Activated T-cell treated with anti-CD3 and anti-CD28 coated beads for 4 hours (primary cell): ENCODE results near the gene IFNW1.

ENCODE experiments used
- DNase-seq: peaks from one replicate; pipeline ENCODE4 v3.0.0-alpha.2; 2020

The IFNW1 gene

GRCh38 chr9:21104787-21105186, 36.8 kb downstream of the IFNW1 start:
- DNase-seq, result no peak

- DNase-seq, result no peak
These were observed 39.3 kb downstream of the IFNW1 start for GRCh38 chr9:21102305-21102704.

DNA sequence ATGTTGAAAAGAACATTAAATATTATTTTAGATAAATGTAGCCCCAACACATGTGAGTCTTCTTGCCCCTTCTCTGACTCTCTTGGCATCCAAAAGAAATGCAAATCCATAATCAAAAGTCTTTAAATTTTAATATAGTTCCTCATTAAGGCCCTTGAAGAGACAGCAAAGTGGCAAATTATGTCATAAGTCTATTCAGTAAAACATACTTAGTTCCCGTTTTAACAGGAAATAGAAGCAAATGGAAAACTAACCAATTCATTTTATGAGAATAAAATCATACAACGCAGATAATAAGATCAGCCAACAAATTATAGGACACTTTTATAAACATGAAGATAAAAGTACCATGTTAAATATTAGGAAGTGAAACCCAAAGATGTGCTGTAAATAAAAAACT, 43.8 kb downstream of the IFNW1 start:
- no peak for DNase-seq

- DNase-seq, result no peak
These were observed 44.8 kb downstream of the IFNW1 start for GRCh38 chr9:21096901-21097255.

DNA sequence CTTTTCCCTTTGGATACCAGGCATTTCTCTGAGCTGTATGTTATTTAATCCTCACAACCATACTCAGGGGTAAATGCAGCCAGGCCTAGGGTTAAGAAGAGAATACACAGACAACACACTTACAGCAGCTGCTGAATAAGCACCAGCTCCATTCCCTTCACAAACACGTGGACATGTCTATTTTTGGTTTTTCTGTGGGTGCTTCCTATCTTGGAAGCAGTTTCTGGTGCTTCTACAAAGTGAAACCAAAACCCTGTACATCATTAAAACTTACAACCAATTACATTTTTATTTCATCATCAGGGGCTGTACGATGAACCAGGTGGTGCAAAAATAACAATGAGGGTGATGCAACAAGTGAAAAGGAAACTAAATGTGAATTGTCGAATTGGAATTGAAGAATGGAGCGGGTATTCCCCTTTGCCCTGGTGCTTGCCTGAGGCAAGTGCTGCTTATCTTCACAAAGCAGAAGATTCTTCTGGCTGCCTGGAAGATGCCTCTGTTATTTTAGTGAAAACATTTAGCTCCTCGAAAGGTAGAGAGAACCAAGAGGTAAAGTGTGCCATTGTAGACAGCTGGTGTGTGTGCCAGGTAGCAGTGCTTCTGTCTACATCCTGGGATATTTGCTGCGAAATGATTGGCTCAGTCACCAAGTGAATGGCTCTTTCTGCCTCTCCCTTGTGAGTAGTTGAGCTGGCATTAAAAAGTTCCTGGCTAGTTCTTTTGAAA, 45.3 kb downstream of the IFNW1 start:
- peak; percentile 5 for DNase-seq

GRCh38 chr9:21095561-21095960, 46.1 kb downstream of the IFNW1 start:
- no peak for DNase-seq
